NCI-H345 treated with DMSO at 0.1 percent for 48 hours (cell line): ENCODE results near the gene WLS.
"Not testable (repeated sequence)": the region's sequence is repeated elsewhere in the genome, so short reads cannot be mapped to it uniquely, and the experiment has no call there.

ENCODE experiments used
- DNase-seq: peaks from one replicate; lab custom pipeline; 2025; ENCODE audit not compliant: unreplicated experiment; lab: John Stamatoyannopoulos, UW

WLS gene

GRCh38 chr1:68232289-68233148, at the start of gene WLS:
Gene WLS (minus strand): TSS chr1:68232523. CDS start chr1:68232299, 224 bp downstream.
- DNase-seq, result no peak

- DNase-seq, result no peak
These were observed 48.0 kb upstream of the WLS start for GRCh38 chr1:68280286-68280685.

GRCh38 chr1:68279846-68280245, 47.5 kb upstream of the WLS start:
- DNase-seq, result no peak

GRCh38 chr1:68278221-68278620, 45.9 kb upstream of the WLS start:
- no peak for DNase-seq

- no peak for DNase-seq
These were observed 44.1 kb upstream of the WLS start for GRCh38 chr1:68276448-68276847.

- no peak for DNase-seq
These were observed 41.2 kb upstream of the WLS start for GRCh38 chr1:68273530-68273929.

- DNase-seq, result no peak
These were observed 39.3 kb upstream of the WLS start for GRCh38 chr1:68271596-68271995.

- DNase-seq, result no peak
These were observed 38.6 kb upstream of the WLS start for GRCh38 chr1:68270951-68271350.

- no peak for DNase-seq
These were observed 37.5 kb upstream of the WLS start for GRCh38 chr1:68269637-68270430.

- no peak for DNase-seq
These were observed 36.7 kb upstream of the WLS start for GRCh38 chr1:68268896-68269483.

GRCh38 chr1:68256824-68257223, 24.5 kb upstream of the WLS start:
- not testable (repeated sequence) for DNase-seq

GRCh38 chr1:68255301-68255700, 23.0 kb upstream of the WLS start:
- DNase-seq, result no peak

GRCh38 chr1:68254667-68255226, 22.4 kb upstream of the WLS start:
- DNase-seq, result no peak

GRCh38 chr1:68237040-68237439, 4.7 kb upstream of the WLS start:
- no peak for DNase-seq

GRCh38 chr1:68234094-68234493, 1.8 kb upstream of the WLS start:
- DNase-seq, result no peak

- no peak for DNase-seq
These were observed 879 bp upstream of the WLS start for GRCh38 chr1:68233202-68233601.

- no peak for DNase-seq
These were observed 565 bp downstream of the WLS start for GRCh38 chr1:68231627-68232288.

GRCh38 chr1:68230901-68231626, 1.3 kb downstream of the WLS start:
- no peak for DNase-seq

- no peak for DNase-seq
These were observed 1.9 kb downstream of the WLS start for GRCh38 chr1:68230484-68230802.
